AG09319 (cell line): ENCODE results near the gene MAP2K5.

Source experiments
- DNase-seq: peaks from one replicate; pipeline ENCODE4 v3.0.0-alpha.2; 2010; ENCODE audit warnings: low read depth; ENCODE audit errors: extremely low read depth
- TF ChIP-seq, protein P1 (sequence below): IDR thresholded peaks from 2 replicates; pipeline ENCODE4 v1.5.1; 2011; ENCODE audit warnings: low read depth, mild to moderate bottlenecking, inconsistent platforms, low read length, moderate library complexity

MAP2K5 gene

DNA sequence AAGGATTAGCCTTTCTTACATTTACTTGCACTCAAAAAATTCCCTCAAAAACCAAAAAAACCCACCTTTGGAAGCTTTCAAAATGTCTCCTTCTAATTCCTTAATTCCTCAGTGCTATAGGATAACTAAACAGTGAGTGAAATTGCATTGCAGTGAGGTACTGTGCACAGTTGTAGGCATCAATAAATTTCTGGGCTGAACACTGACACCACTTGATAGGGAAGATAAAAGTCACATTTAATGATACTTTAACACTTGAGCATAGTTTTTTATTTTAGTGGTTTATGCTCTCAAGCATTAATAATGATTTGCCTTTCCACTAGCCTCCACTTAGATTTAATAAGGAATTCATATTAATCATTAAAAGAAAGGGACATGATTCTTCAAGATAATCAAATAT, 52.3 kb downstream of the MAP2K5 start:
- TF ChIP-seq, protein P1, sequence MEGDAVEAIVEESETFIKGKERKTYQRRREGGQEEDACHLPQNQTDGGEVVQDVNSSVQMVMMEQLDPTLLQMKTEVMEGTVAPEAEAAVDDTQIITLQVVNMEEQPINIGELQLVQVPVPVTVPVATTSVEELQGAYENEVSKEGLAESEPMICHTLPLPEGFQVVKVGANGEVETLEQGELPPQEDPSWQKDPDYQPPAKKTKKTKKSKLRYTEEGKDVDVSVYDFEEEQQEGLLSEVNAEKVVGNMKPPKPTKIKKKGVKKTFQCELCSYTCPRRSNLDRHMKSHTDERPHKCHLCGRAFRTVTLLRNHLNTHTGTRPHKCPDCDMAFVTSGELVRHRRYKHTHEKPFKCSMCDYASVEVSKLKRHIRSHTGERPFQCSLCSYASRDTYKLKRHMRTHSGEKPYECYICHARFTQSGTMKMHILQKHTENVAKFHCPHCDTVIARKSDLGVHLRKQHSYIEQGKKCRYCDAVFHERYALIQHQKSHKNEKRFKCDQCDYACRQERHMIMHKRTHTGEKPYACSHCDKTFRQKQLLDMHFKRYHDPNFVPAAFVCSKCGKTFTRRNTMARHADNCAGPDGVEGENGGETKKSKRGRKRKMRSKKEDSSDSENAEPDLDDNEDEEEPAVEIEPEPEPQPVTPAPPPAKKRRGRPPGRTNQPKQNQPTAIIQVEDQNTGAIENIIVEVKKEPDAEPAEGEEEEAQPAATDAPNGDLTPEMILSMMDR = no peak
- DNase-seq = no peak

DNA sequence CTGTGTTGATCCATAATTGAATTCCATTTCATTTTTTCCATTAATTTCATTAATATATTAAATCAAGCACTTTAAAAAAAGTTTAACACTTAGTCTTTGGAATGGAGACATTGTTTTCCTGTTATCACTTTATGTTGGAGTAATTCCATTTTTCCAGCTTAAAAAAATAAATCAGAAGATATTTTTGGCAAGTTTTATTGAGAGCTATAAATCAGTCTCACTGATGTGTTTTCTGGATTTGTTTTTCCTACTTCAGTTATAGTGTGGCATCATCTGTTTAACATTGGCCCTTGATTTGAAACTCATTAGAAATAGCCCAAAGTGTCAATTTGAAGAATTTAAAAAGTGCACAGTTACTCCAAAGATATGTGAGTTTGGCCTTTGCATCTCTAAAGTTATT, 53.1 kb downstream of the MAP2K5 start:
- TF ChIP-seq, protein P1 = no peak
- no peak for DNase-seq

DNA sequence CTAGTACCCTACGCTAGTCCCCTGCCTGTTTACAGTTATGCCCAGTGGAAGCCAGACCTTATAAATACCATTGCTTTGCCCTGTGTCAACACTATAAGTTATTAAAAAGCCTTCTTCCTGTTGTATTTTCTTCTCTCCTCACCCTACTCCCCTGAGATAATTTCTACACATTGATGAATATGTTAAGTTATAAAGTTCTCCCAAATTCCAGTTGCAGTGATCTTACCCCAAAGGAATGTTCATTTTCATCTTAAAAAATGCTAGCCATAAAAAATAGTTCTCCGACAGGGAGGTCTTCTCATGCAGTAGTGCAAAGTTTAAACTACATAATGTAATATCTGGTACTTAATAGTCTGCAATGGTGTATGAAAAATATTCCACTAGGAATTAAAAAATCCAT, 58.6 kb downstream of the MAP2K5 start:
- TF ChIP-seq, protein P1 = no peak
- DNase-seq = no peak

DNA sequence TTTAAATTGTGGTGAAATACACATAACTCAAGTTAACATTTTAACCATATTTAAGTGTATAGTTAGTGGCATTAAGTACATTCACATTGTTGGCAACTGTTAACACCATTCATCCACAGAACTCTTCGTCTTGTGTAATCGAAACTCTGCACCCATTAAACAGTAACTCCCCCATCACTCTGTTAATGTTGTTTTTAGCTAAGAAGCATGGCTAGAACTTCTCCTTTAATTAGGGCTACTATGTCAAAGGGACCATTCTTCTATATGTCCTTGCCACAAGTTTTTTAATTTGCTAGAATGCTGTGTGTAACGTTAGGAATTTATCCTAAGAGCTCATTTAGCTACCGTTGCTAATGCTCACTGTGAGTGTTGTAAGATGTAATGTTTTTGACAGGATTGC, 60.6 kb downstream of the MAP2K5 start:
- no peak for DNase-seq
- TF ChIP-seq, protein P1 = no peak

DNA sequence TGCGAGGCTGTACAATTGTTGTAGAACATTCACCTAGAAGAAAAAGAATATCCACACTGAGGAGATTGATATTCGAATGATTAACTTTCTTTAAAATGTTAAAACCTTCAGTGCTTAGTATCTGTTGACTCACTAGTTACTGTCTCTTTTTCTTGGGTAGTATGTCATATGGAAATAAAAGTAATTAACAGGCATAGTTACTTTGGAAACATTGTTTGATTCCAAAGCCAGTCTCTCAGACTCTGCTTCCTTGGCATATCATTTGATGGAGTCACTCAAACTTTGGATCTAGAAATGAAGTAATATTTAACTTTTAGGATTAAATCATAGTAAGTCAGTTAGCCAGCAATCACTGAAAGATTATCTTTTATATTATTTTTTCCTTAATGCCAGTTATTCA, 63.4 kb downstream of the MAP2K5 start:
- no peak for DNase-seq
- TF ChIP-seq, protein P1 = no peak

DNA sequence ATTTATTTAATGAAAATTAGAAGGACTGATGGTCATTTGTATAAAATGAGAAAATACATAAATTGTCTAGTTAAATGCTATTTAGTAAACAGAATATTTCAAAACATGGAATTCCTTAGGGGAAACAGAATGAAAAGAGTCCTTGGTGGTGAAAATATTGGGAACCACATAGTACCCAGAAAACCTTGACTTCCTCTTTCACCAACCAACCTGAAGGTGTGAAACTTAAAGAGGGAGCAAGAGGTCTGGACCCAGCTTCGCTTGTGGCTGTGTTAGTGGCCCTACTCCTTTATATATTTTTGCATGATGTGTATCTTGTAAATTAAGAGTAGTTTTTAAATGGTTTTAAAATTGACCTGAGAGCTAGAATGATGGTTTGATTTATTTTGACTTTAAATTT, 64.2 kb downstream of the MAP2K5 start:
- DNase-seq = no peak
- TF ChIP-seq, protein P1 = no peak

DNA sequence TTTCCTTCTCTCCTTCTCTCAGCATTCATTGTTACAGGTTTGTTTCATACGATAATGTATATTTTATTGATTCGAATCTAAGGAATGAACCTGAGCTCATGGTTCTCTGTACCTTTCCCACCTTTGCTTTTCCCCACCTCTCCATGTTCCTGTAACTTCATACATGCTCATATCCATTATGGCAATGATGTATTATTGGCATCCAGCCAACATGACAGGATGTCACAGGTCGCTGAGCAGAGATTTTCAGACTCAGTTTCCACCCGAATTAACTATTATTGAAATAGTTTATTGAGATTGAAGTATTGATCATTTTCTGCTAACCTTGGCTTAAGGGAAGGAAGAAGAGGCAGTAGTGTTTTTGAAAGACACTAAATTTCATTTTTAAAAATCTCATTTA, 64.8 kb downstream of the MAP2K5 start:
- TF ChIP-seq, protein P1 = no peak
- DNase-seq = no peak
